Endothelial cell of umbilical vein (primary cell): ENCODE measurements around the gene UCKL1. TPM values are rescaled to one million over a fixed set of nuclear protein-coding genes. Genes with fewer than 3 reads are reported as not detected.

Experiments
- BruUV-seq: library from RNA; stranded (reverse); fragments of 400-500 nt; replicated peaks from 2 replicates; lab custom pipeline; 2021; lab: Mats Ljungman, UMichigan
- CTCF ChIA-PET: fragments of 300-600, 350-600 bp; sonication (Branson Sonifier 250); formaldehyde crosslinking; loops from one replicate; lab custom pipeline; 2021; ENCODE audit warnings: antibody characterized with exemption, inconsistent platforms; lab: Charles Lee
- POLR2A ChIA-PET: fragments of 300-600, 350-600 bp; sonication (Branson Sonifier 250); formaldehyde crosslinking; loops from one replicate; lab custom pipeline; 2021; ENCODE audit warnings: antibody characterized with exemption, inconsistent platforms; lab: Charles Lee
- DNase-seq: peaks from one replicate; pipeline ENCODE4 v3.0.0-alpha.2; 2011; ENCODE audit warnings: low read depth, low spot score
- FAIRE-seq: peaks from 2 replicates; lab custom pipeline; 2011; peaks lifted over from hg19 to GRCh38; lab: Jason Lieb, UNC
- H2AFZ ChIP-seq: 2 replicates; pipeline ENCODE4 v1.6.0; 2012; ENCODE audit warnings: low read depth, low read length, control low read depth, inconsistent platforms
- H3K27ac ChIP-seq: 2 replicates; pipeline ENCODE4 v1.5.1; 2011; ENCODE audit warnings: low read depth, mild to moderate bottlenecking, control low read depth, low read length, moderate library complexity; ENCODE audit not compliant: insufficient read depth
- H3K27me3 ChIP-seq, 2 experiments: 2 replicates each; pipeline versions ENCODE4 v1.6.0 to v1.6.1; 2011; ENCODE audit warnings: low read length in 2 of 2, mixed read lengths in 1 of 2; ENCODE audit not compliant: control insufficient read depth in 2 of 2, insufficient read depth in 2 of 2
- H3K36me3 ChIP-seq, 2 experiments: 2 replicates in 1 of 2; 3 replicates in 1 of 2; pipeline ENCODE4 v1.5.1; 2011; ENCODE audit warnings: low read length in 2 of 2, mild to moderate bottlenecking in 1 of 2, moderate library complexity in 1 of 2; ENCODE audit not compliant: control insufficient read depth in 2 of 2, insufficient read depth in 2 of 2; ENCODE audit errors: extremely low read depth in 1 of 2
- H3K4me1 ChIP-seq: 3 replicates; pipeline ENCODE4 v1.5.1; 2011; ENCODE audit warnings: mild to moderate bottlenecking, low read length; ENCODE audit not compliant: control insufficient read depth, insufficient read depth; ENCODE audit errors: extremely low read depth
- H3K4me2 ChIP-seq: 2 replicates; pipeline ENCODE4 v1.6.1; 2011; ENCODE audit warnings: low read length, control low read depth, mixed read lengths; ENCODE audit not compliant: insufficient read depth
- H3K4me3 ChIP-seq, 3 experiments: fragments of 200-600 bp in 1 of 3; sonication (generic), shearing (Covaris generic) in 1 of 3; replicated peaks in 1 of 3; 2 replicates each; pipeline ENCODE4 v1.5.1; 2011 to 2016; ENCODE audit warnings: control low read depth in 3 of 3, low read length in 3 of 3, mild to moderate bottlenecking in 2 of 3, inconsistent platforms in 1 of 3, low read depth in 1 of 3, moderate library complexity in 1 of 3; ENCODE audit not compliant: insufficient read depth in 1 of 3
- H3K79me2 ChIP-seq: 2 replicates; pipeline ENCODE4 v1.6.0; 2012; ENCODE audit warnings: low read length, inconsistent platforms; ENCODE audit not compliant: control insufficient read depth, insufficient read depth
- H3K9ac ChIP-seq: replicated peaks from 2 replicates; pipeline ENCODE3; 2011; ENCODE audit warnings: low read length, control low read depth; ENCODE audit not compliant: insufficient read depth; ENCODE audit errors: extremely low read depth
- H3K9me1 ChIP-seq: replicated peaks from 3 replicates; pipeline ENCODE4 v1.6.0; 2011; ENCODE audit warnings: mild to moderate bottlenecking, low read length; ENCODE audit not compliant: control insufficient read depth, insufficient read depth; ENCODE audit errors: extremely low read depth
- H3K9me3 ChIP-seq: replicated peaks from 2 replicates; pipeline ENCODE4 v1.5.1; 2012; ENCODE audit warnings: low read length, inconsistent platforms; ENCODE audit not compliant: control insufficient read depth, insufficient read depth
- H4K20me1 ChIP-seq: replicated peaks from 2 replicates; pipeline ENCODE3; 2011; ENCODE audit warnings: mild to moderate bottlenecking, low read length; ENCODE audit not compliant: control insufficient read depth, insufficient read depth; ENCODE audit errors: extremely low read depth
- EZH2 ChIP-seq: IDR thresholded peaks from 2 replicates; pipeline ENCODE4 v1.6.1; 2012; ENCODE audit warnings: borderline replicate concordance, low read depth, mild to moderate bottlenecking, moderate library complexity, low read length, inconsistent platforms; ENCODE audit not compliant: severe bottlenecking
- FOS ChIP-seq: IDR thresholded peaks from 2 replicates; pipeline ENCODE4 v1.6.1; 2011; ENCODE audit warnings: mild to moderate bottlenecking, low read length, moderate library complexity, borderline replicate concordance; ENCODE audit not compliant: insufficient read depth
- GATA2 ChIP-seq: IDR thresholded peaks from 2 replicates; pipeline ENCODE4 v1.7.0; 2011; ENCODE audit warnings: low read depth, mild to moderate bottlenecking, moderate library complexity, mixed read lengths, low read length; ENCODE audit not compliant: insufficient read length, insufficient read depth
- JUN ChIP-seq: IDR thresholded peaks from 2 replicates; pipeline ENCODE4 v1.6.1; 2011; ENCODE audit warnings: borderline replicate concordance, low read depth; ENCODE audit not compliant: insufficient read length, insufficient read depth
- MYC ChIP-seq: IDR thresholded peaks from one replicate; pipeline ENCODE4 v1.6.1; 2011; ENCODE audit warnings: mild to moderate bottlenecking, low read depth, low read length
- POLR2A ChIP-seq: IDR thresholded peaks from 2 replicates; pipeline ENCODE4 v1.6.1; 2012; ENCODE audit warnings: low read depth, mild to moderate bottlenecking, control low read depth, low read length
- POLR2AphosphoS5 ChIP-seq: IDR thresholded peaks from 2 replicates; pipeline ENCODE4 v1.6.1; 2012; ENCODE audit warnings: low read depth, mild to moderate bottlenecking, control low read depth, low read length, moderate library complexity; ENCODE audit not compliant: insufficient read depth
- dilution Hi-C: fragments of 300-500 bp; cut with MboI; formaldehyde crosslinking; loops from one replicate; pipeline ENCODE4 v1.15.0; 2019; ENCODE audit warnings: low sequenced_read_pairs; ENCODE audit not compliant: extremely low pct_ligation_motif_present
- intact Hi-C: fragments of 100-400 bp; cut with micrococcal nuclease; formaldehyde crosslinking; loops from one replicate; pipeline ENCODE4 v1.10.0; 2022
- polyA plus RNA-seq, 4 experiments: library from polyadenylated mRNA; depleted of rRNA in 3 of 4; stranded (reverse) in 3 of 4; unstranded in 1 of 4; fragments of >200 nt; gene quantifications; 2 replicates each; pipeline versions ENCODE4 v1.2.1 to v1.2.3, GENCODE V29; 2011 to 2012; ENCODE audit warnings: missing spikeins in 1 of 4
- total RNA-seq: library from RNA; stranded (reverse); gene quantifications from 2 replicates; pipeline ENCODE4 v1.2.3, GENCODE V29; 2021
- TF ChIP-seq, protein P1 (sequence below): IDR thresholded peaks from 2 replicates; pipeline ENCODE4 v1.6.1; 2011; ENCODE audit not compliant: insufficient read depth, insufficient read length
- TF ChIP-seq, protein P2 (sequence below), 2 donors: IDR thresholded peaks; 1 replicate in 1 of 2; 2 replicates in 1 of 2; pipeline ENCODE4 v1.5.1; 2011; ENCODE audit warnings: low read length in 2 of 2, mild to moderate bottlenecking in 2 of 2, moderate library complexity in 2 of 2, control low read depth in 1 of 2, inconsistent platforms in 1 of 2, low read depth in 1 of 2; ENCODE audit not compliant: insufficient read depth in 1 of 2; ENCODE audit errors: extremely low read depth in 1 of 2

The UCKL1 gene
- total and polyA plus RNA-seq, 2 donors (not counting 3 experiments of a cell fraction or from before 2014, with no cell fraction given), result 51.1 to 78.8 TPM

DNA sequence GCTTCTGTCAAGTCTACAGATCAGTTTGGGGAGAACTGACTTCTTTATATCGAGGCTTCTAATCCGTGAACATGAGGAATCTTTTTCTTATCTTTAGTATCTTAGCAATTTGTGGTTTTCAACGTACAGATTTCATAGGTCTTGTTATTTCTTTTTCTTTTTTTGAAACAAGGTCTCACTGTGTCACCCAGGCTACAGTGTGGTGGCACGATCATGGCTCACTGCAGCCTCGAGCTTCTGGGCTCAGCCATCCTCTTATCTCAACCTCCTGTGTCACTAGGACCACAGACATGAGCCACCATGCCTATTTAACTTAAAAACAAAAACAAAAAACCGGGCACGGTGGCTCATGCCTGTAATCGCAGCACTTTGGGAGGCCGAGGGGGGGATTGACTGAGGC, 32.0 kb downstream of the UCKL1 start:
- intact Hi-C loops, result no loop called here
- no TSS peak for BruUV-seq
- no peak overlapping the region for H3K4me3 ChIP-seq

More for the DNA sequence above, 32.0 kb downstream of the UCKL1 start:
- ChIA-PET POLR2A (no interaction called here), CTCF (interaction anchor here (1.2 kb wide), 1 partner anchor 50 kb away, joined by 3 read pairs; no protein-coding TSS in a partner anchor)
- Histone ChIP-seq H3K27me3 (no peaks in the 10 kb centered on the region), H3K9ac (no peak overlapping the region), H3K79me2 (peaks cover 73% of the 10 kb centered on the region), H3K9me3 (no peaks in the 10 kb centered on the region), H3K27ac (no peak overlapping the region), H3K4me2 (no peak overlapping the region), H2AFZ (no peak overlapping the region), H3K4me1 (no peaks in the 10 kb centered on the region), H3K9me1 (no peaks in the 10 kb centered on the region), H4K20me1 (peaks cover 8% of the 10 kb centered on the region), H3K36me3 (peaks cover 10 to 16% of the 10 kb centered on the region in 2 experiments)
- no peak for TF ChIP-seq EZH2
- TF ChIP-seq GATA2, result no peak
- no peak for TF ChIP-seq FOS
- TF ChIP-seq, protein P1, sequence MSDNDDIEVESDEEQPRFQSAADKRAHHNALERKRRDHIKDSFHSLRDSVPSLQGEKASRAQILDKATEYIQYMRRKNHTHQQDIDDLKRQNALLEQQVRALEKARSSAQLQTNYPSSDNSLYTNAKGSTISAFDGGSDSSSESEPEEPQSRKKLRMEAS, result no peak
- no peak for TF ChIP-seq POLR2AphosphoS5
- no peak for TF ChIP-seq JUN
- no peak for TF ChIP-seq POLR2A
- no peak for TF ChIP-seq MYC
- TF ChIP-seq, protein P2, sequence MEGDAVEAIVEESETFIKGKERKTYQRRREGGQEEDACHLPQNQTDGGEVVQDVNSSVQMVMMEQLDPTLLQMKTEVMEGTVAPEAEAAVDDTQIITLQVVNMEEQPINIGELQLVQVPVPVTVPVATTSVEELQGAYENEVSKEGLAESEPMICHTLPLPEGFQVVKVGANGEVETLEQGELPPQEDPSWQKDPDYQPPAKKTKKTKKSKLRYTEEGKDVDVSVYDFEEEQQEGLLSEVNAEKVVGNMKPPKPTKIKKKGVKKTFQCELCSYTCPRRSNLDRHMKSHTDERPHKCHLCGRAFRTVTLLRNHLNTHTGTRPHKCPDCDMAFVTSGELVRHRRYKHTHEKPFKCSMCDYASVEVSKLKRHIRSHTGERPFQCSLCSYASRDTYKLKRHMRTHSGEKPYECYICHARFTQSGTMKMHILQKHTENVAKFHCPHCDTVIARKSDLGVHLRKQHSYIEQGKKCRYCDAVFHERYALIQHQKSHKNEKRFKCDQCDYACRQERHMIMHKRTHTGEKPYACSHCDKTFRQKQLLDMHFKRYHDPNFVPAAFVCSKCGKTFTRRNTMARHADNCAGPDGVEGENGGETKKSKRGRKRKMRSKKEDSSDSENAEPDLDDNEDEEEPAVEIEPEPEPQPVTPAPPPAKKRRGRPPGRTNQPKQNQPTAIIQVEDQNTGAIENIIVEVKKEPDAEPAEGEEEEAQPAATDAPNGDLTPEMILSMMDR (IDR thresholded peaks at IDR 0.05; ENCODE audit: extremely low read depth in 1 of 2, insufficient read depth in 1 of 2, low read depth in 1 of 2, low read length in 2 of 2), result no peak
- DNase-seq, result no peak
- FAIRE-seq, result no peak
- dilution Hi-C loops, result no loop called here
